ENCODE data around the gene ABCA5.
A peak's percentile ranks its signal among the peaks of the same experiment; 100 is the strongest.

The ABCA5 gene

GRCh38 chr17:69228018-69228417 lies 98.9 kb downstream of the ABCA5 start:
- H3K4me1 ChIP-seq (ENCODE audit: low read length) = no peaks in the 10 kb centered on the region
- H3K4me3 ChIP-seq (ENCODE audit: low read length) = no peak overlapping the region
- no peaks in the 10 kb centered on the region for H3K9me3 ChIP-seq (replicated peaks; ENCODE audit: insufficient read depth, low read length)
- H3K79me2 ChIP-seq (ENCODE audit: low read length) = no peaks in the 10 kb centered on the region
- H3K27me3 ChIP-seq (replicated peaks; ENCODE audit: insufficient read depth, low read length) = no peaks in the 10 kb centered on the region
- DNase-seq = no peak
- no peak overlapping the region for H3K27ac ChIP-seq (ENCODE audit: low read length)
- H3K4me2 ChIP-seq (ENCODE audit: low read depth, low read length) = no peak overlapping the region
- no peak overlapping the region for H3K9ac ChIP-seq (ENCODE audit: low read length)
- no peaks in the 10 kb centered on the region for H4K20me1 ChIP-seq (ENCODE audit: insufficient read depth, low read length)
- TF ChIP-seq EZH2phosphoT487 (IDR thresholded peaks at IDR 0.05; ENCODE audit: low read length) = no peak
- TF ChIP-seq CTCF (IDR thresholded peaks at IDR 0.05; ENCODE audit: low read length) = no peak
- TF ChIP-seq EZH2 (optimal IDR thresholded peaks at IDR 0.05; ENCODE audit: low read depth, low read length) = no peak
- H3K36me3 ChIP-seq (replicated peaks; ENCODE audit: insufficient read depth, low read length) = no peaks in the 10 kb centered on the region
- H2AFZ ChIP-seq (ENCODE audit: low read length) = no peak overlapping the region
- H3K9me2 ChIP-seq (replicated peaks; ENCODE audit: insufficient read depth, low read length) = no peaks in the 10 kb centered on the region
- H3F3A ChIP-seq (ENCODE audit: insufficient read depth, low read length) = no peaks in the 10 kb centered on the region

- H3F3A ChIP-seq (ENCODE audit: insufficient read depth, low read length) = no peaks in the 10 kb centered on the region
- no peaks in the 10 kb centered on the region for H3K9me3 ChIP-seq (replicated peaks; ENCODE audit: insufficient read depth, low read length)
- no peak overlapping the region for H3K4me3 ChIP-seq (ENCODE audit: low read length)
- peak; percentile 11 for DNase-seq
- H3K4me2 ChIP-seq (ENCODE audit: low read depth, low read length) = no peak overlapping the region
- no peaks in the 10 kb centered on the region for H3K79me2 ChIP-seq (ENCODE audit: low read length)
- H3K9me2 ChIP-seq (replicated peaks; ENCODE audit: insufficient read depth, low read length) = no peaks in the 10 kb centered on the region
- H3K36me3 ChIP-seq (replicated peaks; ENCODE audit: insufficient read depth, low read length) = no peaks in the 10 kb centered on the region
- no peaks in the 10 kb centered on the region for H3K27me3 ChIP-seq (replicated peaks; ENCODE audit: insufficient read depth, low read length)
- no peak overlapping the region for H3K9ac ChIP-seq (ENCODE audit: low read length)
- no peak for TF ChIP-seq CTCF (IDR thresholded peaks at IDR 0.05; ENCODE audit: low read length)
- TF ChIP-seq EZH2phosphoT487 (IDR thresholded peaks at IDR 0.05; ENCODE audit: low read length) = no peak
- no peak for TF ChIP-seq EZH2 (optimal IDR thresholded peaks at IDR 0.05; ENCODE audit: low read depth, low read length)
- no peaks in the 10 kb centered on the region for H4K20me1 ChIP-seq (ENCODE audit: insufficient read depth, low read length)
- no peak overlapping the region for H3K27ac ChIP-seq (ENCODE audit: low read length)
- H3K4me1 ChIP-seq (ENCODE audit: low read length) = no peaks in the 10 kb centered on the region
- no peak overlapping the region for H2AFZ ChIP-seq (ENCODE audit: low read length)
Observed at GRCh38 chr17:69227541-69227940, 99.4 kb downstream of the ABCA5 start.

DNA sequence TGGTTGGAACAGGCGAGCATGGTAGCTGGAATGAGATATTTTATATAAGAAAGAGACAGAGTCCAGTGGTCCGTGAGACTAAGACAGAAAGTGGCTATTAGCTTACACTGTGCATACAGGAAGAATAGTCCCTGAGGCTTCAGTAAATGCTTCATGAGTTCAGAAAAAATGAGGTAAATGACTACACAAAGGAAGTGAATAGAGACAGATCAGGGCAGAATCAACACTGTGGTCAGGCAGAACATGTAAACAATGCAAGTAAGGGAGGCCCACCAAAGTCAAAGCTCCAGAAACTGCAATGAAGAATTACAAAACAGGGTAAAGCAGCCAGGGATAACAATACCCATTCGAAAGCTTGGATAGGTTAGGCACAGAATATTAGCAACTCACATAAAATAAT lies 103.1 kb downstream of the ABCA5 start:
- no peak for DNase-seq

More for the DNA sequence above, 103.1 kb downstream of the ABCA5 start:
- TF ChIP-seq EZH2phosphoT487 (IDR thresholded peaks at IDR 0.05; ENCODE audit: low read length) = no peak
- no peak for TF ChIP-seq EZH2 (optimal IDR thresholded peaks at IDR 0.05; ENCODE audit: low read depth, low read length)
- TF ChIP-seq CTCF (IDR thresholded peaks at IDR 0.05; ENCODE audit: low read length) = no peak
- no peak overlapping the region for H2AFZ ChIP-seq (ENCODE audit: low read length)
- no peaks in the 10 kb centered on the region for H3K27me3 ChIP-seq (replicated peaks; ENCODE audit: insufficient read depth, low read length)
- H4K20me1 ChIP-seq (ENCODE audit: insufficient read depth, low read length) = no peaks in the 10 kb centered on the region
- no peak overlapping the region for H3K4me3 ChIP-seq (ENCODE audit: low read length)
- no peaks in the 10 kb centered on the region for H3F3A ChIP-seq (ENCODE audit: insufficient read depth, low read length)
- H3K4me1 ChIP-seq (ENCODE audit: low read length) = no peaks in the 10 kb centered on the region
- no peak overlapping the region for H3K4me2 ChIP-seq (ENCODE audit: low read depth, low read length)
- H3K27ac ChIP-seq (ENCODE audit: low read length) = no peak overlapping the region
- H3K79me2 ChIP-seq (ENCODE audit: low read length) = no peaks in the 10 kb centered on the region
- H3K36me3 ChIP-seq (replicated peaks; ENCODE audit: insufficient read depth, low read length) = no peaks in the 10 kb centered on the region
- H3K9ac ChIP-seq (ENCODE audit: low read length) = no peak overlapping the region
- H3K9me2 ChIP-seq (replicated peaks; ENCODE audit: insufficient read depth, low read length) = no peaks in the 10 kb centered on the region
- no peaks in the 10 kb centered on the region for H3K9me3 ChIP-seq (replicated peaks; ENCODE audit: insufficient read depth, low read length)
